Liver (tissue), 9 donors: ENCODE measurements around the gene TOMM22. TPM values are rescaled to one million over a fixed set of nuclear protein-coding genes. Genes with fewer than 3 reads are reported as not detected.

Source experiments
- DNase-seq: peaks from one replicate; pipeline ENCODE4 v3.0.0-alpha.2; 2017; ENCODE audit warnings: low spot score
- H3K27ac ChIP-seq, 2 donors: one replicate each; pipeline ENCODE4 v1.7.0; 2013; ENCODE audit warnings: inconsistent platforms in 2 of 2, low read length in 2 of 2, control low read depth in 1 of 2, low read depth in 1 of 2, mild to moderate bottlenecking in 1 of 2
- H3K27me3 ChIP-seq, 4 donors: one replicate each; pipeline versions ENCODE4 v1.6.1 to v1.7.0; 2013; ENCODE audit warnings: low read length in 3 of 4, inconsistent platforms in 1 of 4, mild to moderate bottlenecking in 1 of 4, moderate library complexity in 1 of 4; ENCODE audit not compliant: control insufficient read depth in 4 of 4, insufficient read depth in 4 of 4
- H3K36me3 ChIP-seq, 4 donors: one replicate each; pipeline versions ENCODE4 v1.6.1 to v1.7.0; 2013; ENCODE audit warnings: low read length in 3 of 4, mild to moderate bottlenecking in 3 of 4, low read depth in 1 of 4, moderate library complexity in 1 of 4; ENCODE audit not compliant: control insufficient read depth in 4 of 4, insufficient read depth in 3 of 4
- H3K4me1 ChIP-seq, 4 donors: one replicate each; pipeline versions ENCODE4 v1.6.1 to v1.7.0; 2013; ENCODE audit warnings: low read length in 3 of 4, mild to moderate bottlenecking in 3 of 4, moderate library complexity in 1 of 4; ENCODE audit not compliant: control insufficient read depth in 4 of 4, insufficient read depth in 4 of 4
- H3K4me3 ChIP-seq, 3 donors: one replicate each; pipeline versions ENCODE4 v1.6.1 to v1.7.0; 2013; ENCODE audit warnings: low read length in 3 of 3, control low read depth in 1 of 3, low read depth in 1 of 3, mild to moderate bottlenecking in 1 of 3
- H3K9ac ChIP-seq, 2 donors: one replicate each; pipeline ENCODE4 v1.7.0; 2013; ENCODE audit warnings: low read length in 2 of 2, mild to moderate bottlenecking in 2 of 2, moderate library complexity in 2 of 2, control low read depth in 1 of 2, low read depth in 1 of 2
- H3K9me3 ChIP-seq, 4 donors: one replicate each; pipeline versions ENCODE4 v1.6.1 to v1.7.0; 2013; ENCODE audit warnings: low read length in 3 of 4; ENCODE audit not compliant: control insufficient read depth in 4 of 4
- ATF3 ChIP-seq: IDR thresholded peaks from 2 replicates; pipeline ENCODE4 v1.6.1; 2016; ENCODE audit warnings: antibody characterized with exemption
- CTCF ChIP-seq: fragments of 150-350 bp; IDR thresholded peaks from 2 replicates; pipeline ENCODE4 v1.5.1; 2017; ENCODE audit warnings: improper control_type of control experiment, low read depth, low read length; ENCODE audit not compliant: missing input control
- EGR1 ChIP-seq, 2 donors: IDR thresholded peaks; 2 replicates each; pipeline ENCODE4 v1.6.1; 2016 to 2018; ENCODE audit warnings: antibody characterized with exemption in 2 of 2, low read depth in 2 of 2
- FOXA1 ChIP-seq: IDR thresholded peaks from 2 replicates; pipeline ENCODE4 v1.6.1; 2016; ENCODE audit warnings: antibody characterized with exemption
- FOXA2 ChIP-seq: IDR thresholded peaks from 2 replicates; pipeline ENCODE4 v1.6.1; 2016; ENCODE audit warnings: antibody characterized with exemption
- GABPA ChIP-seq, 2 donors: IDR thresholded peaks in 1 of 2; conservative IDR thresholded peaks in 1 of 2; 2 replicates each; pipeline ENCODE4 v1.6.1; 2016; ENCODE audit warnings: antibody characterized with exemption in 2 of 2, mild to moderate bottlenecking in 1 of 2, moderate library complexity in 1 of 2
- HNF4A ChIP-seq, 2 donors: conservative IDR thresholded peaks; 2 replicates each; pipeline ENCODE4 v1.6.1; 2016; ENCODE audit warnings: antibody characterized with exemption in 2 of 2, mild to moderate bottlenecking in 2 of 2
- HNF4G ChIP-seq: IDR thresholded peaks from 2 replicates; pipeline ENCODE4 v1.6.1; 2016; ENCODE audit warnings: antibody characterized with exemption
- JUND ChIP-seq, 2 donors: IDR thresholded peaks; 2 replicates each; pipeline ENCODE4 v1.6.1; 2016; ENCODE audit warnings: antibody characterized with exemption in 2 of 2
- MAX ChIP-seq: IDR thresholded peaks from 2 replicates; pipeline ENCODE4 v1.6.1; 2016; ENCODE audit warnings: antibody characterized with exemption
- NR2F2 ChIP-seq: IDR thresholded peaks from 2 replicates; pipeline ENCODE4 v1.6.1; 2016; ENCODE audit warnings: antibody characterized with exemption
- RAD21 ChIP-seq, 2 donors: IDR thresholded peaks; 2 replicates each; pipeline ENCODE4 v1.6.1; 2016; ENCODE audit warnings: antibody characterized with exemption in 2 of 2, mild to moderate bottlenecking in 2 of 2
- REST ChIP-seq: IDR thresholded peaks from 2 replicates; pipeline ENCODE4 v1.6.1; 2016; ENCODE audit warnings: antibody characterized with exemption, mild to moderate bottlenecking
- RXRA ChIP-seq, 2 donors: IDR thresholded peaks; 2 replicates each; pipeline ENCODE4 v1.6.1; 2017 to 2018; ENCODE audit warnings: antibody characterized with exemption in 2 of 2, mild to moderate bottlenecking in 1 of 2
- SP1 ChIP-seq: IDR thresholded peaks from 2 replicates; pipeline ENCODE4 v1.6.1; 2018; ENCODE audit warnings: antibody characterized with exemption, mild to moderate bottlenecking
- TAF1 ChIP-seq: conservative IDR thresholded peaks from 2 replicates; pipeline ENCODE4 v1.6.1; 2016; ENCODE audit warnings: antibody characterized with exemption, mild to moderate bottlenecking
- YY1 ChIP-seq: IDR thresholded peaks from 2 replicates; pipeline ENCODE4 v1.6.1; 2016; ENCODE audit warnings: antibody characterized with exemption, mild to moderate bottlenecking
- ZBTB33 ChIP-seq: IDR thresholded peaks from 2 replicates; pipeline ENCODE4 v1.6.1; 2016; ENCODE audit warnings: antibody characterized with exemption
- WGBS: extraction: QIAGEN DNeasy Blood & Tissue Kit; methylation state at CpG from one replicate; pipeline ENCODE4 v1.1.7; 2013; 5-methylcytosine and 5-hydroxymethylcytosine counted together
- polyA plus RNA-seq, 2 donors: library from polyadenylated mRNA; stranded (reverse) in 1 of 2; unstranded in 1 of 2; fragments of 200-250 nt in 1 of 2; fragments of >200 nt in 1 of 2; fragmentation: Nextera tagmentation in 1 of 2; extraction: Ambion mirVana in 1 of 2; gene quantifications; one replicate each; pipeline versions ENCODE4 v1.2.1 to v1.2.3, GENCODE V29; 2013 to 2015
- total RNA-seq, 2 donors: library from RNA; depleted of rRNA; stranded (reverse); fragments of >200 nt; gene quantifications; one replicate each; pipeline ENCODE4 v1.2.3, GENCODE V29; 2014
- donor health status: healthy.
- donor health status: healthy.
- donor health status: healthy.
- donor health status: healthy.
- donor health status: healthy.

Gene TOMM22
- total and polyA plus RNA-seq, 4 donors: 20.2 to 44.3 (median 21.3) TPM

- WGBS: 36% methylated on average over 13 of the region's 13 CpGs
- Histone ChIP-seq H3K9me3 (no peaks in the 10 kb centered on the region), H3K27ac (peak overlapping the region; percentile 81 to 83), H3K4me3 (no peak overlapping the region), H3K4me1 (peaks cover 29 to 64% (median 51%) of the 10 kb centered on the region in 4 donors), H3K36me3 (peaks cover 31 to 62% (median 38%) of the 10 kb centered on the region in 4 donors), H3K9ac (no peak overlapping the region), H3K27me3 (no peaks in the 10 kb centered on the region)
- TF ChIP-seq ZBTB33 (no peak), HNF4A (conservative IDR thresholded peaks at IDR 0.05) (peak; percentile 46 to 70), REST (peak; percentile 35), NR2F2 (no peak), GABPA (IDR thresholded peaks at IDR 0.05 in 1 of 2, conservative IDR thresholded peaks at IDR 0.05 in 1 of 2) (peak in 1 of 2 donors; percentile 50), EGR1 (IDR thresholded peaks at IDR 0.05; ENCODE audit: low read depth in 2 of 2) (peak in 1 of 2 donors; percentile 48), FOXA1 (peak; percentile 62), RAD21 (IDR thresholded peaks at IDR 0.05) (peak in 1 of 2 donors; percentile 13), YY1 (peak; percentile 52), RXRA (IDR thresholded peaks at IDR 0.05) (peak; percentile 47 to 74), CTCF (peak; percentile 24), SP1 (peak; percentile 60), FOXA2 (peak; percentile 90), ATF3 (no peak), TAF1 (no peak), MAX (no peak), JUND (IDR thresholded peaks at IDR 0.05) (peak in 1 of 2 donors; percentile 53), HNF4G (no peak)
- no peak for DNase-seq
Observed at GRCh38 chr22:38732251-38732815, 50.6 kb downstream of the TOMM22 start.
